Keratinocyte (primary cell): ENCODE results near the gene RDH5. TPM values are rescaled to one million over a fixed set of nuclear protein-coding genes. Genes with fewer than 3 reads are reported as not detected.
A peak's percentile ranks its signal among the peaks of the same experiment; 100 is the strongest.

Experiments
- DNase-seq: peaks from one replicate; pipeline ENCODE4 v3.0.0-alpha.2; 2011; ENCODE audit warnings: low read depth, missing footprints, low spot score
- FAIRE-seq: peaks from 2 replicates; lab custom pipeline; 2011; peaks lifted over from hg19 to GRCh38; lab: Jason Lieb, UNC
- H2AFZ ChIP-seq: 2 replicates; pipeline ENCODE4 v1.6.0; 2012; ENCODE audit warnings: low read length, control low read depth, inconsistent platforms; ENCODE audit not compliant: control insufficient read depth
- H3K27ac ChIP-seq: 2 replicates; pipeline ENCODE4 v1.5.1; 2011; ENCODE audit warnings: low read length; ENCODE audit not compliant: control insufficient read depth, insufficient read depth
- H3K27me3 ChIP-seq: 3 replicates; pipeline ENCODE4 v1.6.0; 2011; ENCODE audit warnings: low read length; ENCODE audit not compliant: control insufficient read depth, insufficient read depth; ENCODE audit errors: extremely low read depth
- H3K36me3 ChIP-seq, 2 experiments: 2 replicates in 1 of 2; 3 replicates in 1 of 2; pipeline ENCODE4 v1.5.1; 2011; ENCODE audit warnings: low read length in 2 of 2, mild to moderate bottlenecking in 1 of 2; ENCODE audit not compliant: control insufficient read depth in 2 of 2, insufficient read depth in 2 of 2; ENCODE audit errors: extremely low read depth in 1 of 2
- H3K4me1 ChIP-seq: 3 replicates; pipeline ENCODE4 v1.5.1; 2011; ENCODE audit warnings: low read length; ENCODE audit not compliant: control insufficient read depth, insufficient read depth; ENCODE audit errors: extremely low read depth
- H3K4me2 ChIP-seq: 3 replicates; pipeline ENCODE4 v1.6.0; 2011; ENCODE audit warnings: low read depth, low read length; ENCODE audit not compliant: control insufficient read depth, insufficient read depth; ENCODE audit errors: extremely low read depth
- H3K4me3 ChIP-seq, 3 experiments: fragments of 200-600 bp in 1 of 3; sonication (generic) in 1 of 3; 2 replicates in 2 of 3; 3 replicates in 1 of 3; pipeline ENCODE4 v1.5.1; 2011 to 2016; ENCODE audit warnings: low read length in 3 of 3, mild to moderate bottlenecking in 3 of 3, control low read depth in 2 of 3, inconsistent platforms in 1 of 3, low read depth in 1 of 3, mixed read lengths in 1 of 3, mixed run types in 1 of 3, moderate library complexity in 1 of 3; ENCODE audit not compliant: control insufficient read depth in 2 of 3, insufficient read depth in 2 of 3; ENCODE audit errors: extremely low read depth in 1 of 3
- H3K79me2 ChIP-seq: 2 replicates; pipeline ENCODE4 v1.6.0; 2012; ENCODE audit warnings: low read length; ENCODE audit not compliant: control insufficient read depth, insufficient read depth
- H3K9ac ChIP-seq: 3 replicates; pipeline ENCODE4 v1.6.0; 2011; ENCODE audit warnings: low read length; ENCODE audit not compliant: control insufficient read depth, insufficient read depth; ENCODE audit errors: extremely low read depth
- H3K9me1 ChIP-seq: 3 replicates; pipeline ENCODE4 v1.6.0; 2011; ENCODE audit warnings: low read length; ENCODE audit not compliant: control insufficient read depth, insufficient read depth; ENCODE audit errors: extremely low read depth
- H3K9me3 ChIP-seq: 2 replicates; pipeline ENCODE4 v1.5.1; 2012; ENCODE audit warnings: low read depth, low read length; ENCODE audit not compliant: control insufficient read depth
- H4K20me1 ChIP-seq: 3 replicates; pipeline ENCODE4 v1.6.0; 2011; ENCODE audit warnings: low read length; ENCODE audit not compliant: control insufficient read depth, insufficient read depth; ENCODE audit errors: extremely low read depth
- EZH2 ChIP-seq: IDR thresholded peaks from one replicate; pipeline ENCODE4 v1.6.1; 2012; ENCODE audit warnings: inconsistent platforms, mild to moderate bottlenecking, low read length, moderate library complexity
- dilution Hi-C: fragments of 300-500 bp; cut with MboI; formaldehyde crosslinking; loops from one replicate; pipeline ENCODE4 v1.7.0; 2020; ENCODE audit warnings: low sequenced_read_pairs; ENCODE audit not compliant: extremely low pct_ligation_motif_present
- polyA plus RNA-seq, 5 experiments: library from polyadenylated mRNA; depleted of rRNA in 3 of 5; stranded (reverse) in 3 of 5; stranded (forward) in 1 of 5; unstranded in 1 of 5; fragments of >200 nt; gene quantifications; 1 replicate in 1 of 5; 2 replicates in 3 of 5; 3 replicates in 1 of 5; pipeline versions ENCODE4 v1.2.1 to v1.2.3, GENCODE V29; 2011 to 2012; ENCODE audit warnings: missing spikeins in 2 of 5, low read depth in 1 of 5, low replicate concordance in 1 of 5
- TF ChIP-seq, protein P1 (sequence below), 3 experiments: IDR thresholded peaks in 1 of 3; conservative IDR thresholded peaks in 1 of 3; optimal IDR thresholded peaks in 1 of 3; 2 replicates in 2 of 3; 3 replicates in 1 of 3; pipeline versions ENCODE3 to v1.5.1; 2011; ENCODE audit warnings: low read length in 3 of 3, mild to moderate bottlenecking in 3 of 3, moderate library complexity in 2 of 3, control low read depth in 1 of 3, inconsistent platforms in 1 of 3; ENCODE audit not compliant: insufficient read depth in 2 of 3; ENCODE audit errors: extremely low read depth in 1 of 3

RDH5 gene
- polyA plus RNA-seq, 1 donor (not counting 4 experiments of a cell fraction or from before 2014, with no cell fraction given), result 1.2 TPM

- no peaks in the 10 kb centered on the region for H3K79me2 ChIP-seq
- FAIRE-seq, result no peak
Measured at GRCh38 chr12:55741931-55742680, 21.9 kb downstream of the RDH5 start.

DNA sequence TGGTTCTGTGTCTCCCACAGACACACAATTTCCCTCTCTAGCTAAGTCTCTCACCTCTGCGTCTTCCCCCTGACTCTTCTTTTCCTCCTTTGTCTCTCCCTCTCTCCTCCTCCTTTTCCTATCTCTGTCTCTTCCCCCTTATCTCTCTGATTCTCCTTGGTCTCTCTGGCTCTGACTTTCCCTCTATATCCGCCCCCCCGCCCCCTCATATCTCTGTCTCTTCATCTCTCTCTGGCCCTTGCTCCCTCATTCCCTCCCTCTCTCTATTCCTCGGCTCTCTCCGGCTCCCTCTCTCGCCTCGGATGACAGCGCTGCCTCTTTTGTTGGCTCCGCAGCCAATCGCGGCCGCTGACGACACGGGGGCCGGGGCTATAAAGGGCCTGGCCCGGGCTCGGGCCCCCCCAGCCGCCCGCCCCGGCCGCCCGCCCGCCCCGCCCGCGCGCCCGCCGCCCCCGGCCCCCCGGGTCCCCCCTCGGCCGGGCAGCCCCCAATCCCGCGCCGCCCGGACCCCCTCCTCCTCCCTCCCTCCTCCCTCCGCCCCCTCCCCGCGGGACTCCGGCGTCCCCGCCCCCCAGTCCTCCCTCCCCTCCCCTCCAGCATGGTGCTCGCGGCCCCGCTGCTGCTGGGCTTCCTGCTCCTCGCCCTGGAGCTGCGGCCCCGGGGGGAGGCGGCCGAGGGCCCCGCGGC lies 22.7 kb downstream of the RDH5 start, which contains the start of gene GDF11:
GDF11 (plus strand) TSS at position 404 of the 687 bp plus-strand sequence; CDS start at position 599, 195 bp downstream.
- Histone ChIP-seq H3K4me1 (peaks cover 14% of the 10 kb centered on the region), H3K9me3 (no peaks in the 10 kb centered on the region), H3K4me3 (peak within 1 kb of the TSS; percentile 57 to 74 (median 72)), H4K20me1 (no peaks in the 10 kb centered on the region), H2AFZ (peak within 1 kb of the TSS; percentile 85), H3K27me3 (no peaks in the 10 kb centered on the region), H3K9ac (peak within 1 kb of the TSS; percentile 20), H3K36me3 (no peaks in the 10 kb centered on the region), H3K79me2 (no peaks in the 10 kb centered on the region), H3K4me2 (peak within 1 kb of the TSS; percentile 89), H3K27ac (no peak within 1 kb of the TSS), H3K9me1 (no peaks in the 10 kb centered on the region)
- TF ChIP-seq EZH2, result no peak
- TF ChIP-seq, protein P1, sequence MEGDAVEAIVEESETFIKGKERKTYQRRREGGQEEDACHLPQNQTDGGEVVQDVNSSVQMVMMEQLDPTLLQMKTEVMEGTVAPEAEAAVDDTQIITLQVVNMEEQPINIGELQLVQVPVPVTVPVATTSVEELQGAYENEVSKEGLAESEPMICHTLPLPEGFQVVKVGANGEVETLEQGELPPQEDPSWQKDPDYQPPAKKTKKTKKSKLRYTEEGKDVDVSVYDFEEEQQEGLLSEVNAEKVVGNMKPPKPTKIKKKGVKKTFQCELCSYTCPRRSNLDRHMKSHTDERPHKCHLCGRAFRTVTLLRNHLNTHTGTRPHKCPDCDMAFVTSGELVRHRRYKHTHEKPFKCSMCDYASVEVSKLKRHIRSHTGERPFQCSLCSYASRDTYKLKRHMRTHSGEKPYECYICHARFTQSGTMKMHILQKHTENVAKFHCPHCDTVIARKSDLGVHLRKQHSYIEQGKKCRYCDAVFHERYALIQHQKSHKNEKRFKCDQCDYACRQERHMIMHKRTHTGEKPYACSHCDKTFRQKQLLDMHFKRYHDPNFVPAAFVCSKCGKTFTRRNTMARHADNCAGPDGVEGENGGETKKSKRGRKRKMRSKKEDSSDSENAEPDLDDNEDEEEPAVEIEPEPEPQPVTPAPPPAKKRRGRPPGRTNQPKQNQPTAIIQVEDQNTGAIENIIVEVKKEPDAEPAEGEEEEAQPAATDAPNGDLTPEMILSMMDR (optimal IDR thresholded peaks at IDR 0.05 in 1 of 3, IDR thresholded peaks at IDR 0.05 in 1 of 3, conservative IDR thresholded peaks at IDR 0.05 in 1 of 3; ENCODE audit: extremely low read depth in 1 of 3, insufficient read depth in 2 of 3, low read length in 3 of 3), result no peak
- DNase-seq (no peak), FAIRE-seq (no peak)
- dilution Hi-C loops, result no loop called here

More at GRCh38 chr12:55741931-55742680, 21.9 kb downstream of the RDH5 start:
- TF ChIP-seq EZH2, result no peak
- TF ChIP-seq, protein P1 (optimal IDR thresholded peaks at IDR 0.05 in 1 of 3, IDR thresholded peaks at IDR 0.05 in 1 of 3, conservative IDR thresholded peaks at IDR 0.05 in 1 of 3; ENCODE audit: extremely low read depth in 1 of 3, insufficient read depth in 2 of 3, low read length in 3 of 3), result no peak
- Histone ChIP-seq H3K27me3 (no peaks in the 10 kb centered on the region), H3K9ac (peak overlapping the region; percentile 20), H2AFZ (peak overlapping the region; percentile 78), H3K9me3 (no peaks in the 10 kb centered on the region), H3K4me2 (peak overlapping the region; percentile 84), H3K36me3 (no peaks in the 10 kb centered on the region), H3K4me3 (peak overlapping the region in 2 of 3 experiments; percentile 60 to 64), H3K9me1 (no peaks in the 10 kb centered on the region), H4K20me1 (no peaks in the 10 kb centered on the region), H3K4me1 (peaks cover 15% of the 10 kb centered on the region), H3K27ac (no peak overlapping the region)
- DNase-seq, result no peak
- dilution Hi-C loops, result no loop called here
